GM12873 (cell line): ENCODE data around the gene PPM1L.

Experiments
- CTCF ChIP-seq: IDR thresholded peaks from 2 replicates; pipeline ENCODE4 v1.5.1; 2012; ENCODE audit warnings: low read depth, mild to moderate bottlenecking, moderate library complexity, low read length, control low read depth; ENCODE audit not compliant: insufficient read depth; ENCODE audit errors: missing control alignments

The PPM1L gene

GRCh38 chr3:160755776-160756304 is at the start of gene PPM1L:
Gene PPM1L (plus strand): TSS chr3:160756231.
- TF ChIP-seq CTCF, result no peak

- TF ChIP-seq CTCF, result peak; percentile 35
Observed at GRCh38 chr3:160707187-160707794, 48.7 kb upstream of the PPM1L start.

GRCh38 chr3:160709477-160710182 is 46.4 kb upstream of the PPM1L start:
- TF ChIP-seq CTCF, result no peak

- no peak for TF ChIP-seq CTCF
Observed at GRCh38 chr3:160719710-160720109, 36.3 kb upstream of the PPM1L start.

GRCh38 chr3:160720123-160720746 is 35.8 kb upstream of the PPM1L start:
- TF ChIP-seq CTCF, result peak; percentile 50

- no peak for TF ChIP-seq CTCF
Observed at GRCh38 chr3:160722331-160722730, 33.7 kb upstream of the PPM1L start.

GRCh38 chr3:160725338-160725737 is 30.7 kb upstream of the PPM1L start:
- TF ChIP-seq CTCF, result no peak
